SW480 (cell line): ENCODE results near the gene NUDCD3.

Experiments
- DNase-seq: peaks from one replicate; pipeline ENCODE4 v3.0.0-alpha.2; 2016; ENCODE audit warnings: low spot score

Gene NUDCD3

DNA sequence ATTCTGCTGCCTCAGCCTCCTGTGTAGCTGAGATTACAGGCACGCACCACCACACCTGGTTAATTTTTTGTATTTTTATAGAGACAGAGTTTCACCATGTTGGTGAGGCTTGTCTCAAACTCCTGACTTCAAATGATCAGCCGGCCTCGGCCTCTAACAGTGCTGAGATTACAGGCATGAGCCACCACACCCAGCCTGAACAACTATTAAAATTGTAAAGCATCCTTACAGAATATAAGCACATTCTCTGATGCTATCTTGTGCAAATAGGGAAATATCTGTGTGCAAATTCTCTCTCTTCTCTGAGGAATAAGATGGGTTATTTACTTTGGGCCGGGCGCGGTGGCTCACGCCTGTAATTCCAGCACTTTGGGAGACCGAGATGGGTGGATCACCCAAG lies 12.5 kb downstream of the NUDCD3 start:
- no peak for DNase-seq

DNA sequence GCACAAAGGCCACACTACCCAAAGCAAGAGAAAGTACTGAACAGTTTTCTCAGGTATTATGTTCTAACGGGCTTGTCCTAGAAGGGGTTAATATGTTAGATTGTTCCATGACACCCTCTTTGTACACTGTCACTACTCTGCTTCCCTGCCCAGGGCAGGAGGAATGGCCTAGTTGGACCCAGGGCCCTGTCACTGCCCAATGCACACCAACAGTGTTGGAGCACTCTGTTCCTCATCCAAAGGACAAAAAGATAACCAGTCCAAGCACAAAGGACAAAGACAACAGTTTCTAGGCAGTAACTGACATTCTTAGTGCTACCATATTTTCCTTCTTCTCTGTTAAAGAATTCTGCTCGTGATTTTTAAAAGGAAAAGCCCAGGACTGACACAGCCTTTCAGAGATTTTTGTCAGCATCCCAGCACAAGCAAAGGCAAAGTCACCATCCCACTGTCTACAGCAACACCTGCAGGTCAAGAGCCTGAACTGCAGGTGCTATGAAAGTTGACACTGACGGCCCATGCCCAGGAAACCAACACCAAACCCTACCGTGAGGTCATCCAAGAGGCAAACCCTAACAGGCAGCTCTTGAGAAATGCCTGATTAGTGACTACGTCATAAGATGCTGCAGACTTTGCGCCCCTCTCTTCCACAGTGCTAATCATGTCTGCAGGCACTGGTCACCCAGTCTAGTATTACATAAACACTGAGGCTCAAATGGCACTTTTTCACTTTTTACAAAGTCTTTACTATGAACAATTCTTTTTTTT lies 13.2 kb downstream of the NUDCD3 start:
- peak; percentile 72 for DNase-seq

GRCh38 chr7:44476313-44476712 lies 14.1 kb downstream of the NUDCD3 start:
- DNase-seq: no peak

DNA sequence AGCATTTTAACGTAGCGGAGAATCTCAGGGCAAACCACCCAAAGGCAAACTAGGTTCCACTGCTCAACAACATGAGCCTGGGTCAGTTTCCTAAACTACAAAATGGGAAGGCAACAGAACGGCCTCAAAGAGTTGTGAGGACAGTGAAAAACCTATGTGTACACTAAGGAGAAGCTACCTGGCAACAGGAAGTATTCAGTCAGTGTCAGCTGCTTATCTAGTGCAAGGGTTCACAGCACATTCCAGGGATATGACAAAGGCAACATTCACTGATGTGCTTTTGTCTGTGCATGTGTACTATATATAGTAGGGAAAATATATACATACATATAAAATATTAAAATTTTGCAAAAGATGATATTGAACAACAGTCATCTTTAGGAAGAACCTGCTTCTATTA lies 17.2 kb downstream of the NUDCD3 start:
- DNase-seq: peak; percentile 53

DNA sequence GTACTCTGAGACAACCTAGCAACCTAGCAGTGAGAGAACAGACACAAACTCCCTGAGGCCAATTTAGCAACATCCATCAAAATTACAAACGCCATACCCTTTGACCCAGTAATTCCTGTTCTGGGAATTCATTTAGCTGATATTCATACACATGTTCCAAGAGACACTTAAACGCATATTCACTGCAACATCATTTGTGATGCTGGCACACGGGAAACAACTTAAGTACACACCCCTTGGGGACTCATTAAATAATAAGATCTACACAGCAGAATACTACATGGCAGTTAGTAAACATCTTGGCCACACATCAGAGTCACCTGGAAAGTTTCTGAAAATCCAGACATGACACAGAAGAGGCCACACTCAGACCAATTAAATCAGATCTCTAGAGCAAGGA lies 17.6 kb downstream of the NUDCD3 start:
- no peak for DNase-seq

- no peak for DNase-seq
These were observed 18.6 kb downstream of the NUDCD3 start for GRCh38 chr7:44471850-44472249.

DNA sequence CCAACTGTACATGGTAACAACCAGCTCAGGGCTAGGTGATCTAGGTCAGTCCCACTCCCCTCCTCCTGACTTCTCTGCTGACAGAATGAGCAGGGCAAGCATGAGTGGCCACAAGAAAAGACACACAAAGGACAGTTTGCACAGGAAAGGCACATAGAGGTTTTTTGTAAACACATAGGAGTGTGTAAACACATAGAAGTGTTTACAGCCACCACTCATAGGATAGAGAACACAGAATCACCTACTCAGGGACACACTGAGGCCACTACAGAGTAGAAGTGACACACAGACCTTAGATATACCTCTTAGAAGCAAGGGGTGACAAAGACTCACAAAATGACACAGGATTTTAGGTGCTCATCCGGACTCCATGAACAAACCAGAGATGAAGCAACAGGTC lies 19.0 kb downstream of the NUDCD3 start:
- no peak for DNase-seq

- no peak for DNase-seq
These were observed 19.7 kb downstream of the NUDCD3 start for GRCh38 chr7:44470628-44471245.

DNA sequence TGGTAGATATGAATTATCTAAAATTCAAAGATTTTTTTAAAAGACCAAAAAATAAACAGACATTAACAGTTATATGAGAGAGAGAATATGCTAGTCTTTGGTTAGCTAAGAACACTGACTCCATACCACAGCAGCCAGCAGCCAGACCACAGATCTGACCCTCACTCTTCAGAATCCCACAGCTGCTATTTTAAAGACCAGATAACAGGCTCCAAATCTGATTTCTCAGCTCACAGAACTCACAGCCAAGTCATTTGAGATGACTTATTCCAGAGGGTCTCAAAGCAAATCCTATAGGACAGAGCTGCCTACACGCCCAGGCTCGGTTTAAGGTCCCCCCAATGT lies 20.4 kb downstream of the NUDCD3 start:
- no peak for DNase-seq

DNA sequence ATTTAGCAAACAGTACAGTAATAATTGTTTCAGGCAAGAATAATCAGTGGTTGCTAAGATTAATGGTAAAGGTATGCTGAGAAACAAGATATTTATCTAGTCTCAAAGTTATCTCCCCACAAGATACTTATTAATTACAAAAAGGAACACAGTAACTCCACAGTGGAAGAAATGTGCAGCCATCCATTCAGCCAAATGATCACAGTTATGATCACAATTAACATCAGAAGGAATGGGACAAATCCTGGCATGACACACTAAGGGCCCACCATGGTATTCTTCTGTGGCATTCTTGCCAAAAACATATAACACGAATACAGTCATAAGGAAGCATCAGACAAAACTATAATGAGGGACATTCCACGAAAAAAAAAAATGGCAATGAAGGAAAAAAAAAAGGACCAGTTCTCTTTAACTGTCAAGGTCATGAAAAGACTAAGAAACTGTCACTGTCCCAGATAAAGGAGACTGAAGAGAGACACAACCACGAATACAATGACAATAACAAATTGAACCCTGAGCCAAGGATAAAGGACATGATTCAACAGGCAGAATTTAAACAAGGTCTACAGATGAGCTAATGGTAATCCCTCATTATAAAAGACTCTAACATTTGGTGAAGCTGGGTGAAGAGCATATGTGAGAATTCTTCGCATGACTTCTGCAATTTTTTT lies 20.9 kb downstream of the NUDCD3 start:
- DNase-seq: no peak

DNA sequence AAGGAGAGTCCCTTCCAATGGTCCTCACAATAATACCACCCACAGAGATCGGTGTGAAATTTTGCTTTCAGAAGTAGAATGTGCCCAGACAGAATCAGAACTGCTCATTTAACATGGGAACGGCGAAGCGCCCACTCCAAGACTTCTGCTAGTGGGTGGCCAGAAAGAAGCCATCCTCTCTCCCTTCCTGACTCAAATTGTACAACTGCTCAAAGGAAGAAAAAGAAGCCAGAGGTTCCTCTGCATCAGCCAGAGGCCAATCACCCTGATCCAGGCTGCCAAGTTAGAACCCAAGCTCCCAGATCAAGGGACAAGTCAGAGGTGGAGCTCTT lies 23.3 kb downstream of the NUDCD3 start:
- no peak for DNase-seq

GRCh38 chr7:44466300-44467216 lies 23.9 kb downstream of the NUDCD3 start:
- no peak for DNase-seq

GRCh38 chr7:44465490-44465889 lies 25.0 kb downstream of the NUDCD3 start:
- DNase-seq: no peak

- peak; percentile 27 for DNase-seq
These were observed 27.2 kb downstream of the NUDCD3 start for GRCh38 chr7:44463169-44463808.

GRCh38 chr7:44461387-44461786 lies 29.1 kb downstream of the NUDCD3 start:
- DNase-seq: peak; percentile 20

GRCh38 chr7:44460325-44460724 lies 30.1 kb downstream of the NUDCD3 start:
- peak; percentile 36 for DNase-seq

DNA sequence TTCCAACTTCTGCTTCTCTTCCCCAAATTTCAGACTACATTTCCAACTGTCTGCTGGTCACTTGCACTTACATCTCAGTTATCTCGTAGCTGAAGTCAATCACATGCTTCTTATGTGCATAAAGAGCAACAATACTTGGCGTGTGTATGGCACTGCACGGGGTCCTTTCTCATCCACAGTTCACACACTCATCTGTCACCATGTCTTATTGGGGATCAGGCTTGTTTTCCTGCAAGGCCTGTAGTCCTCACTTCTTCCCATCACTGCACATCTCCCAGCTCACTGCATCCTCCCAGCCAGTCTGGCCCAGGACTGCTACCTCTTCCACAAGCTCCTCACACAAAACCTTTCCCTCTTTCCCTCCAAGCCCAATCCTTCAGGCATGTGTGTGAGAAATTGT lies 35.3 kb downstream of the NUDCD3 start:
- no peak for DNase-seq

DNA sequence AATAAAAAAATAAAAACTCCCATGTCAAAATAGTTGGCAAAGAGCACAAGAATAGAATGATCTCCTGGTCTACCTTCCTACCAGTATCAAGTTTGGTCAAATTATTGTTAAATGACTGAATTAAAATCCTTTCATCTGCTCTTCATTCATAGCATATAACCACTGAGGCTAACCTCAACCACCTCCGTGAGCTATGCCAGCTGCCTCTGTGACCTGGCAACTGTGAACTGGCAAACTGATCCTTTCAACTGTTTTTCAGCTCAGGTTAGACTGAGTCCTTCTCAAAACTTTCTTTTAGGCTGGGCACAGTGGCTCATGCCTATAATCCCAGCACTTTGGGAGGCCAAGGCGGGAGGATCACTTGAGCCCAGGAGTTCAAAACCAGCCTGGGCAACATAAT lies 36.1 kb downstream of the NUDCD3 start:
- no peak for DNase-seq

DNA sequence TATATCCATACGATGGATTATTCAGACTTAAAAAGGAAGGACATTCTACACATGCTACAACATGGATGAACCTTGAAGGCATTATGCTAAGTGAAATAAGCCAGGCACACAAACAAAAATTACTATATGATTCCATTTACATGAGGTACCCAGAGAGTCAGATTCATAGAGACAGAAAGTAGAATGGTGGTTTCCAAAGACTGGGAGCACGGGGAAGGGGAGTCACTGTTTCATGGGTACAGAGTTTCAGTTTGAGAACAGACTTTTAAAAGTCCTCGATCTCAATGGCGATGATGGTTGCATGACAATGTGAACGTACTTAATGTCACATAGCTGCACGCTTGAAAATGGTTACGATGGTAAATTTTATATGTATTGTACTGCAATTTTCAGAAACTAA lies 39.3 kb downstream of the NUDCD3 start:
- no peak for DNase-seq

DNA sequence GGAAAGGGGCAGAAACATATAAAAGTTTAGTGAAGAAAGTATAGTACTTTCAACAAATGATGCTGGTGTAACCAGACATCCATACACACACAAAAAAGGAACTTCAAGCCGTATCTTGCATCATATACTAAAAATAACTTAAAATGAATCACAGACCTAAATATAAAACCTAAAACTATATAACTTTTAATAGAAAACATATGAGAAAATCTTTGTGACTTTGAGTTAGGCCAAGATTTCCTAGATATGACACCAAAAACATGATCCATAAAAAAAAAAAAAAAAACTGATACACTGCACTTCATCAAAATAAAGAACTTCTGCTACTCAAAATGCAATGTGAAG lies 40.9 kb downstream of the NUDCD3 start:
- DNase-seq: no peak

DNA sequence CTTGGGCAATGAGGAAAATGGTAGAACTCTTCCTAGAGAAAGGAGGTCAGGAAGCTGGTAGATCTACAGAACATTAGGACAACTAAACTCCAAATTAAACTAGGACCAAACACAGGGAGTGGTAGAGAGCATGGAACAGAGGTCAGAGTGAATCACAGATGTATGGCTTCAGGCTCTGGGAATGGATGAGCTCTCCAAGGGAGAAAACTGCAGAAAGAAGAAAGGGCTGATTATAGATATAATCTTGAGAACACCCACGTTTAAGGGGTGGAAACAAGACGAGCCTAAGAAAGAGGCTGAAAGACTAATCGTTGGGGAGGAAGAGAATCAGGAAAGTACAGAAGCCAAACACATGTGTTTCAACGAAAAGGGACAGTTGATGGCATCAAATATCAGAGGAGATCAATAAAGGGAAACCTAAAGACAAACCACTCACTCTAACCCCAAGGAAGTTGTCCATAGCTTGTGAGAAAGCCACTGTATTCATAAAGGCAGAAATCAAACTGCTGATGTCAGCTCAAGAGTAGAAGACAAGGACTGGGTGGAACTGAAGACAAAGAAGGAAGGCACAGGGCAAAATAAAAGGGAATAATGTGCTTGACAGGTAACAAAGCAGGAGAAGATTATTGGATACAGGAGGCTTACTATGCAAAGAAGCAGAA lies 41.4 kb downstream of the NUDCD3 start:
- no peak for DNase-seq
